Erythroblast (primary cell): Measurements from ENCODE around the gene AGTPBP1.
"Not testable (repeated sequence)": the region's sequence is repeated elsewhere in the genome, so short reads cannot be mapped to it uniquely, and the experiment has no call there.

Source experiments
- DNase-seq, 2 experiments: peaks; one replicate each; lab custom pipeline; 2025; lab: John Stamatoyannopoulos, UW
- GATA1 ChIP-seq: IDR thresholded peaks from 2 replicates; pipeline ENCODE4 v1.6.1; 2011; ENCODE audit warnings: low read depth, mild to moderate bottlenecking, control low read depth, low read length, moderate library complexity
- POLR2A ChIP-seq: IDR thresholded peaks from 2 replicates; pipeline ENCODE4 v1.6.1; 2011; ENCODE audit warnings: mild to moderate bottlenecking, low read length

The AGTPBP1 gene

DNA sequence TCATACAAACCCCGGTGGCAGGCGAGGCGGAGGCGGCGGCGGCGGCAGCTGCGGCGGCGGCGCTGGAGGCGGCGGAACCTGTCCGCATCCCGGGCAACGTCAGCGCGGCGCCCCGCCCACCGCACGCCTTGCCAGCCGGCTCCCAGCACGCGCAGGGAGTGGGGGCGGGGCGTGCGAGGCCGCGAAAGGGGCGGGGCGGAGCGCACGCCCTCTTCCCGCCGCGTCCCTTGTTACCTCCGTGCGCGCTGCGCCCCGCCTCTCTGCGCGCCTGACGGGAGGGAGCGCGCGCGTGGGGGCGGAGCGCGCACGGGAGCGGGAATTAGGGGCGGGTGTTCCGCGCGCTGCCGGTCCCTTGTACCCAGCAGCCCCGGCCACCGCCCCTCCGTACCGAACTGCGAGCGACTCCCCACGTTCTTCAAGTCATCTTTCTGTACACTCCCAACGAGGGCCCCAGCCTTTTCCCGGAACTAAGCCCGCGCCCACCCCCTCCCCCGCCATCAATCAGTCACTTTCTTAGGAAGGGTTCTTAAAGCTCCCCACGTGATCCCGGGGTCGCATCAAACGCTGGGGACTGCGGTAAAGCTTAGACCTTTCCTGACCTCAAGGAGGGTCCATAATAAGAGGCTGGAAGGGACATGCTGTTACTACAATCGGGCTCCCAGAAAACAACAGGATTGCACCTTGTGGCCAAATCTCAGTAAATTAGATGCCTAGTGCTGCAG lies at the start of gene AGTPBP1:
Gene AGTPBP1, minus strand, starts transcription at position 80 of the 722 bp plus-strand sequence. CDS start 29,421 bp downstream, outside the sequence.
- no peak for TF ChIP-seq POLR2A
- TF ChIP-seq GATA1 = no peak
- peak; percentile 95 to 98 for DNase-seq

GRCh38 chr9:85786116-85786515 lies 44.4 kb upstream of the AGTPBP1 start:
- DNase-seq = not testable (repeated sequence)

- DNase-seq = not testable (repeated sequence)
These were observed 32.1 kb upstream of the AGTPBP1 start for GRCh38 chr9:85773844-85774243.

DNA sequence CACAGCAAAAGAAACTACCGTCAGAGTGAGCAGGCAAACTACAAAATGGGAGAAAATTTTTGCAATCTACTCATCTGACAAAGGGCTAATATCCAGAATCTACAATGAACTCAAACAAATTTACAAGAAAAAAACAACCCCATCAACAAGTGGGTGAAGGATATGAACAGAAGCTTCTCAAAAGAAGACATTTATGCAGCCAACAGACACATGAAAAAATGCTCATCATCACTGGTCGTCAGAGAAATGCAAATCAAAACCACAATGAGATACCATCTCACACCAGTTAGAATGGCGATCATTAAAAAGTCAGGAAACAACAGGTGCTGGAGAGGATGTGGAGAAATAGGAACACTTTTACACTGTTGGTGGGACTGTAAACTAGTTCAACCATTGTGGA lies 20.0 kb upstream of the AGTPBP1 start:
- not testable (repeated sequence) for DNase-seq

GRCh38 chr9:85757716-85758115 lies 16.0 kb upstream of the AGTPBP1 start:
- not testable (repeated sequence) for DNase-seq

DNA sequence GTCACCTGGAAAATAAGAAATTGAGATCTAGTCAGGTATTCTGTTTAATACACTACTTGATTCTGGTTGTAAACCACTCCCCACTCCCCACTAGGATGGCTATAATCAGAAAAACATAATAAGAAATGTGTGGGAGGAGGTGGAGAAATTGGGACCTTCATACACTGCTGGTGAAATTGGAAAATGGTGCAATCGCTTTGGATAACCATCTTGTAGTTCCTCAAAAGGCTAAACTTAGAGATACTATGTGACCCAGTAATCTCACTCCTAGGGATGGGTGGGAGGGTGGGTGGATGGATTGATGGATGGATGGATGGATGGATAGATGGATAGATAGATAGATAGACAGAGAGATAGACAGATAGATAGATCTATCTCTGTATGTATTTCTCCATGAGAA lies 14.5 kb upstream of the AGTPBP1 start:
- not testable (repeated sequence) for DNase-seq

- TF ChIP-seq POLR2A = no peak
- no peak for TF ChIP-seq GATA1
- DNase-seq = no peak
These were observed 4.6 kb upstream of the AGTPBP1 start for GRCh38 chr9:85746309-85746708.

DNA sequence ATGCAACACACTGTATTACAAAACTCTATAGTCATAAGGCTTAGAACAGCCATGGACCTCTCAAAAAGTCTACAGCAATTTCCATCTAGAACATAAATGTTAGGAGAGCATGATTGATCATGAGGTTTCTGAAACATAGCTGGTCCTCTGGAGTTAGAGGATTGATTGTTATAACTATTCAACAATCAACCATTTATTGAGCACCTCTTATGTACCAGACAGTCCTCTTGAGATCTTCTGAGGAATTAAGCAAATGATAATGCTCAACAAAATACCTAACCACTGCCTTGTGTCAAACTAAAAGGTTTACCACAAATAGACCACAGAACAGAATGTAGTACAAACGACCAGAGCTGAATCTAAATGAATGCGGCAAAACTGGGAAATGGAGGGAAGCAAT lies 3.4 kb upstream of the AGTPBP1 start:
- TF ChIP-seq GATA1 (no peak), POLR2A (no peak)
- no peak for DNase-seq

DNA sequence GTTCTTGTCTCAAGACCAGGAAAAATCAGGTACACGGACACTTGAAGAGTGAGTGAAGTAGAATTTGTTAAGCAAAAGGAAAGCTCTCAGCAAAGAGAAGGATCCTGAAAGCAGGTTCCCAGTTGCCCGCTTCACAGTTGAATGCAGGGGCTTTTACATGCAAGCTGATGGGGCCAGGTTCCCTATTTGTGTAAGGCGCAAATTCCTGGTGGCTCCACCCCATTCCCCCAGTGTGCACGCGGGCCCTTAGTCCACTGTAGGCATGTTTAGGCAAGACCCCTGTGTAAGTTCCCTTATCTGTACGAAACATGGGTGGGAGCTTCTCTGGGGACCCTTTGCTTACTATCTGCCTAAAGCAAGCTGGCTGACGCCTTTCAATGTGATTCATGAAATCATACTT lies 2.7 kb upstream of the AGTPBP1 start:
- TF ChIP-seq POLR2A (no peak), GATA1 (no peak)
- peak; percentile 45 to 66 for DNase-seq

DNA sequence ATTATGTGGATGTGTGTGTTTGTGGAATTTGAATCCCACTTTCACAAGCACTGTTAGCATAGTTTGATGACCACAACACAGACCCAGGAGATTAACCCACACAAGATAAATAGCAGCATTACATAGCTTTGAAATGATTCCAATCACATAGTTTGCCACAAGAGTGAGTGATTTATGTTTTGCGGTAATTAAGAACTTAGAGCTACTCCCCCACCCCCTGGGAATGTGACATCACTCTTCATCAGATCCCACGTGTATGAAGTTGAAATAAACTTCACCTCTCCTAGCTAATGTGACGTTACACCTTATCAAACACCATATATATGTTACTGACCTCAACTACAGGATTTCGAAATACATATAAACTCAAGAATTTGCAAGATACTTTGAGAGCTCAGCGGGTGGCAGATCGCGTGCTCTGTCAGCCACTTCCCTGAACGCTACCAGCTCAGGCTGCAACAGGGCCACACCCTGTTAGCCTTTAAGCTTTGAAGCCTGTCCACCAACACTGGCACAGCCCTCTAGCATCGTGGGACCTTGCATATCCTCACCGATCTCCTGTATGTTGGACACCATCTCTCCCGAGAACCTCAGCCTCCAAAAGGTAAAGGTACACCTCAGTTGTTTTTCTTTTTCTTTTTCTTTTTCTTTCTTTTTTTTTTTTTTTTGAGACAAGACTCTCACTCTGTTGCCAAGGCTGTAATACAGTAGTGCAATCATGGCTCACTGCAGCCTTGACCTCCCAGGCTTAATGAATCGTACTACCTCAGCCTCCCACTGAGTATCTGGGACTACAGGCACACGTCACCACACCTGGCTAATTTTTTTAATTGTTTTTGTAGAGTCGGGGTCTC lies 1.7 kb upstream of the AGTPBP1 start:
- peak; percentile 35 to 66 for DNase-seq
- TF ChIP-seq GATA1 = no peak
- no peak for TF ChIP-seq POLR2A

- DNase-seq = peak; percentile 45 to 72
These were observed 813 bp upstream of the AGTPBP1 start for GRCh38 chr9:85742597-85742936.

DNA sequence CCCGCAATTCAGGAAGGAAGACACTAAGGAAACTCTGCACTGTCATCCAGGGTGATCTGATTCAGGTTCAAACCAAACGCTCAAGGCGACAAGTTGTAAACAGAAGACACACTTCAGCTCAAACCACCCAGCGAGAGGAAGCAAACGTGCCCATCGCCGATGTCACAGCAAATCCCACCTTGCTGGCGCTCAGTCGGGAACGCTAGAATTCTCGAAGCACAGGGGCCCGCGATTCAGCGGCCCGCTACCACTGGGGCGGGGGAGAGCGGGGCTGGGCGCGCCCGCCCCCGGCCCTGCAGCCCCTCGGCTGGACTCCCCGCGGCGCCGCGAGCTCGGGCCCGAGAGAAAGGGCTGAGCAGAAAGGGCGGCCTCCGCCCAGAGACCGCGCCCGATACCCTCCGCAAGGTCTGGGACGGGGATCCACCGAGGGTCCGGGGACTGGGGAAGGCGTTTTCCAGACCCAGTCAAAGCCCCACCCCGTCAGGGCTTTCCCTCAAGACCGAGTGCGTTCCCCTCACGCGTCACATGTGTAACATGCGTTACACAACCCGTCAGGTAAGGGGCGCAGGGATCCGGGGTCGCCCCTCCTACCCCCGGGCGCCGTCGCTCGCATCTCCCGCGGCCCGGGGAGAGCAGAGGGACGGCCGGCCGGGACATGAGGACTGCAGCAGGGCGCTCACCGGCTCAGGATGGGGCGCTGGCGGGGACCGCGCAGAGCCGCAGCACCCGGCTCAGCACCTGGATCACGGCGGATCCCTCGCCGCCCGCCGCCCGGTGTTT lies 469 bp downstream of the AGTPBP1 start:
- TF ChIP-seq POLR2A (peak; percentile 52), GATA1 (no peak)
- peak; percentile 79 to 87 for DNase-seq

More at GRCh38 chr9:85742597-85742936, 813 bp upstream of the AGTPBP1 start:
- TF ChIP-seq GATA1 (no peak), POLR2A (no peak)

DNA sequence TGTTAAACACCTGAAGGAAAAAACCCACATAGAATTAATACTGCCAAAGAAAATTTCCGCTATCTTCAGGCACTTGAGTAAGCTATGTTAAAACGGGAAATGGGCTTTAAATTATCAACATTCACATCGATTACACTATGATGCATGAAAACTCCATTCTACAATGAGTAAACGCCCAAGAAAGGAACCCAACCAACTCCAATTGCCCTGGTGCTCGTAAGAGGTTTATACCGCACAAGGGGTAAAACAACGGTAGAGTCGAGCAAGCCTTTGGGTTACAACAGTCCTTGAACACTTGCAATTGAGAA lies 1.0 kb downstream of the AGTPBP1 start:
- TF ChIP-seq GATA1 = no peak
- TF ChIP-seq POLR2A = no peak
- DNase-seq = no peak

DNA sequence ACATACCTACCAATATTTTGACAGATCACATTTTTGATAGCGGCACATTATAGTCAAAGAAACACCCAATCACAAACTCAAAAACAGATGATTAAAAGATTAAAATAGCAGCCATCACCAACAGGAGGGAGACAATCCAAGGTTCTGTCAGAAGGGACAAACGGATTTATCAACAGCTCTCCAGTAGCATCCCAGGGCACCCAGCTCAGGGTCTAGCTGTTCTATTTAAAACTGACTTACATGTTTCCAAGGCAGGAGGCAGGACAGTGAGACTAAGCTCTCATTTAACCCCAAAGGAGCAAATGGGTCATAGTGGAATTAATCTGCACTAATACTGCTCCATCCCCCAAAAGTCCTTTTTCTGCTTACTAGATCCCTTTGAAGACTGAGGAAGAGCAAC lies 3.2 kb downstream of the AGTPBP1 start:
- peak in 1 of 2 experiments; percentile 7 for DNase-seq
- TF ChIP-seq GATA1 (no peak), POLR2A (no peak)
